ENCODE measurements around the gene USP30.
A peak's percentile ranks its signal among the peaks of the same experiment; 100 is the strongest.

USP30 gene

DNA sequence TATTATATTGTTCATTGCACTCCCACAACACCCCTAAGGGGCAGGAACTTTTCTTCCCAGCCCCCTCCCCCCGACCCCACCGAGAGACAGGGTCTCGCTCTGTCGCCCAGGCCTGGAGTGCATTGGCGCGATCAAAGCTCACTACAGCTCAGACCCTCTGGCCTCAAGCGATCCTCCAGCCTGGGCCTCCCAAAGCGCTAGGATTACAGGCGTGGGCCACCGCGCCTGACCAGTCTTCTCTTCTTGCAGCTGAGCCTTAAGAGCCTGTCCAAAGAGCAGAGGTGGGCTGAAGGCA, 44.7 kb downstream of the USP30 start:
- Histone ChIP-seq H3K27me3 (ENCODE audit: insufficient read depth, low read length, poor library complexity, severe bottlenecking) (no peaks in the 10 kb centered on the region), H2AFZ (ENCODE audit: low read length) (peak overlapping the region; percentile 88), H3K9me3 (ENCODE audit: insufficient read depth, low read depth, low read length) (no peaks in the 10 kb centered on the region), H3K36me3 (ENCODE audit: insufficient read depth, low read length) (peaks cover 14% of the 10 kb centered on the region; the same call in 1 of the 2 replicates), H3K4me1 (ENCODE audit: insufficient read depth, low read length, poor library complexity, severe bottlenecking) (peaks cover 33% of the 10 kb centered on the region), H3K79me2 (ENCODE audit: insufficient read depth, low read length) (peaks cover 53% of the 10 kb centered on the region), H4K20me1 (ENCODE audit: insufficient read depth, low read length, poor library complexity, severe bottlenecking) (peaks cover 30% of the 10 kb centered on the region), H3K9ac (ENCODE audit: low read depth, low read length, poor library complexity, severe bottlenecking) (peak overlapping the region; percentile 77), H3F3A (ENCODE audit: low read depth) (no peaks in the 10 kb centered on the region), H3K4me3 (ENCODE audit: low read length, poor library complexity, severe bottlenecking) (peak overlapping the region; percentile 77), H3K4me2 (ENCODE audit: low read depth, low read length, poor library complexity, severe bottlenecking) (peak overlapping the region; percentile 69), H3K9me2 (replicated peaks; ENCODE audit: low read depth, low read length) (no peaks in the 10 kb centered on the region)
- TF ChIP-seq, protein P1, sequence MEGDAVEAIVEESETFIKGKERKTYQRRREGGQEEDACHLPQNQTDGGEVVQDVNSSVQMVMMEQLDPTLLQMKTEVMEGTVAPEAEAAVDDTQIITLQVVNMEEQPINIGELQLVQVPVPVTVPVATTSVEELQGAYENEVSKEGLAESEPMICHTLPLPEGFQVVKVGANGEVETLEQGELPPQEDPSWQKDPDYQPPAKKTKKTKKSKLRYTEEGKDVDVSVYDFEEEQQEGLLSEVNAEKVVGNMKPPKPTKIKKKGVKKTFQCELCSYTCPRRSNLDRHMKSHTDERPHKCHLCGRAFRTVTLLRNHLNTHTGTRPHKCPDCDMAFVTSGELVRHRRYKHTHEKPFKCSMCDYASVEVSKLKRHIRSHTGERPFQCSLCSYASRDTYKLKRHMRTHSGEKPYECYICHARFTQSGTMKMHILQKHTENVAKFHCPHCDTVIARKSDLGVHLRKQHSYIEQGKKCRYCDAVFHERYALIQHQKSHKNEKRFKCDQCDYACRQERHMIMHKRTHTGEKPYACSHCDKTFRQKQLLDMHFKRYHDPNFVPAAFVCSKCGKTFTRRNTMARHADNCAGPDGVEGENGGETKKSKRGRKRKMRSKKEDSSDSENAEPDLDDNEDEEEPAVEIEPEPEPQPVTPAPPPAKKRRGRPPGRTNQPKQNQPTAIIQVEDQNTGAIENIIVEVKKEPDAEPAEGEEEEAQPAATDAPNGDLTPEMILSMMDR (conservative IDR thresholded peaks at IDR 0.05; ENCODE audit: low read length): no peak
- no peak for TF ChIP-seq EZH2phosphoT487 (IDR thresholded peaks at IDR 0.05; ENCODE audit: borderline replicate concordance)

- peak within 1 kb of the TSS; percentile 84 for H3K9ac ChIP-seq (ENCODE audit: low read depth, low read length, poor library complexity, severe bottlenecking)
- H2AFZ ChIP-seq (ENCODE audit: low read length): peak within 1 kb of the TSS; percentile 88
- peaks cover 48% of the 10 kb centered on the region for H3K79me2 ChIP-seq (ENCODE audit: insufficient read depth, low read length)
- H3F3A ChIP-seq (ENCODE audit: low read depth): no peaks in the 10 kb centered on the region
- no peaks in the 10 kb centered on the region for H3K9me3 ChIP-seq (ENCODE audit: insufficient read depth, low read depth, low read length)
- H3K4me2 ChIP-seq (ENCODE audit: low read depth, low read length, poor library complexity, severe bottlenecking): peak within 1 kb of the TSS; percentile 91
- H3K9me2 ChIP-seq (replicated peaks; ENCODE audit: low read depth, low read length): no peaks in the 10 kb centered on the region
- H3K4me1 ChIP-seq (ENCODE audit: insufficient read depth, low read length, poor library complexity, severe bottlenecking): peaks cover 29% of the 10 kb centered on the region
- no peaks in the 10 kb centered on the region for H3K27me3 ChIP-seq (ENCODE audit: insufficient read depth, low read length, poor library complexity, severe bottlenecking)
- TF ChIP-seq EZH2phosphoT487 (IDR thresholded peaks at IDR 0.05; ENCODE audit: borderline replicate concordance): no peak
- TF ChIP-seq, protein P1 (conservative IDR thresholded peaks at IDR 0.05; ENCODE audit: low read length): no peak
- peaks cover 28% of the 10 kb centered on the region for H4K20me1 ChIP-seq (ENCODE audit: insufficient read depth, low read length, poor library complexity, severe bottlenecking)
- H3K4me3 ChIP-seq (ENCODE audit: low read length, poor library complexity, severe bottlenecking): peak within 1 kb of the TSS; percentile 77
- H3K36me3 ChIP-seq (ENCODE audit: insufficient read depth, low read length): peaks cover 19% of the 10 kb centered on the region; the same call in 1 of the 2 replicates
These were observed 45.2 kb downstream of the USP30 start, which contains the start of gene UNG for GRCh38 chr12:109097435-109098182. UNG (plus strand) TSS chr12:109097597; CDS start chr12:109097680, 83 bp downstream.

- H3F3A ChIP-seq (ENCODE audit: low read depth): no peaks in the 10 kb centered on the region
- peak overlapping the region; percentile 84 for H3K9ac ChIP-seq (ENCODE audit: low read depth, low read length, poor library complexity, severe bottlenecking)
- H3K27me3 ChIP-seq (ENCODE audit: insufficient read depth, low read length, poor library complexity, severe bottlenecking): no peaks in the 10 kb centered on the region
- H3K4me2 ChIP-seq (ENCODE audit: low read depth, low read length, poor library complexity, severe bottlenecking): peak overlapping the region; percentile 91
- peaks cover 44% of the 10 kb centered on the region for H3K79me2 ChIP-seq (ENCODE audit: insufficient read depth, low read length)
- H2AFZ ChIP-seq (ENCODE audit: low read length): peak overlapping the region; percentile 61; the same call in 1 of the 2 replicates
- H3K4me1 ChIP-seq (ENCODE audit: insufficient read depth, low read length, poor library complexity, severe bottlenecking): peaks cover 23% of the 10 kb centered on the region
- TF ChIP-seq, protein P1 (conservative IDR thresholded peaks at IDR 0.05; ENCODE audit: low read length): no peak
- TF ChIP-seq EZH2phosphoT487 (IDR thresholded peaks at IDR 0.05; ENCODE audit: borderline replicate concordance): no peak
- no peaks in the 10 kb centered on the region for H3K9me3 ChIP-seq (ENCODE audit: insufficient read depth, low read depth, low read length)
- H3K36me3 ChIP-seq (ENCODE audit: insufficient read depth, low read length): peaks cover 21% of the 10 kb centered on the region; the same call in 1 of the 2 replicates
- H4K20me1 ChIP-seq (ENCODE audit: insufficient read depth, low read length, poor library complexity, severe bottlenecking): peaks cover 27% of the 10 kb centered on the region
- H3K4me3 ChIP-seq (ENCODE audit: low read length, poor library complexity, severe bottlenecking): peak overlapping the region; percentile 77
- H3K9me2 ChIP-seq (replicated peaks; ENCODE audit: low read depth, low read length): no peaks in the 10 kb centered on the region
These were observed 45.8 kb downstream of the USP30 start for GRCh38 chr12:109098183-109098604.

All from Loucy (cell line).